Mucosa of descending colon (tissue), 3 donors: ENCODE results near the gene CNTN4. TPM values are rescaled to one million over a fixed set of nuclear protein-coding genes. Genes with fewer than 3 reads are reported as not detected.

ENCODE experiments used
- ATAC-seq: fragments of 200-7000 bp; cut with Tn5 transposase; one replicate; pipeline ENCODE4 v1.9.1; 2020; ENCODE audit warnings: mild to moderate bottlenecking, moderate library complexity
- DNase-seq, 3 donors: peaks; one replicate each; pipeline ENCODE4 v3.0.0-alpha.2; 2020
- H3K36me3 ChIP-seq: fragments of 200-600 bp; one replicate; pipeline ENCODE4 v1.8.0; 2021; ENCODE audit warnings: low read depth, mild to moderate bottlenecking
- H3K4me1 ChIP-seq: fragments of 200-600 bp; one replicate; pipeline ENCODE4 v1.8.0; 2021; ENCODE audit warnings: low read depth, mild to moderate bottlenecking
- H3K4me3 ChIP-seq: fragments of 200-600 bp; one replicate; pipeline ENCODE4 v1.8.0; 2021; ENCODE audit warnings: mild to moderate bottlenecking
- H3K9me3 ChIP-seq: fragments of 200-600 bp; one replicate; pipeline ENCODE4 v1.8.0; 2021; ENCODE audit warnings: mild to moderate bottlenecking
- CTCF ChIP-seq: fragments of 200-600 bp; IDR thresholded peaks from one replicate; pipeline ENCODE4 v1.8.0; 2022; ENCODE audit warnings: antibody characterized with exemption, mild to moderate bottlenecking
- intact Hi-C, 2 donors: fragments of 100-400 bp; cut with DNase I in 1 of 2; cut with micrococcal nuclease in 1 of 2; formaldehyde crosslinking; loops; one replicate each; pipeline versions ENCODE4 v1.11.0 to v1.11.1; 2022; cut with DNase I, micrococcal nuclease
- total RNA-seq, 3 donors: library from RNA; stranded (reverse); fragmentation: NEBNext Ultra II Directional in 2 of 3; extraction: Animal tissue kit (Norgen Biotek cat#: 25700) in 2 of 3; gene quantifications; one replicate each; pipeline versions ENCODE4 v1.2.1 to v1.2.4, GENCODE V29; 2021 to 2023
- donor health status: DM: no; HTN: no; CAD: no; lungs with moderate emphysema.
- donor health status: DM: no; HTN: no; CAD: no.
- donor health status: DM: no; HTN: yes; CAD: no.

CNTN4 gene
- total RNA-seq, 3 donors from 2014 or later: 7.8 to 41.1 (median 13.4) TPM

DNA sequence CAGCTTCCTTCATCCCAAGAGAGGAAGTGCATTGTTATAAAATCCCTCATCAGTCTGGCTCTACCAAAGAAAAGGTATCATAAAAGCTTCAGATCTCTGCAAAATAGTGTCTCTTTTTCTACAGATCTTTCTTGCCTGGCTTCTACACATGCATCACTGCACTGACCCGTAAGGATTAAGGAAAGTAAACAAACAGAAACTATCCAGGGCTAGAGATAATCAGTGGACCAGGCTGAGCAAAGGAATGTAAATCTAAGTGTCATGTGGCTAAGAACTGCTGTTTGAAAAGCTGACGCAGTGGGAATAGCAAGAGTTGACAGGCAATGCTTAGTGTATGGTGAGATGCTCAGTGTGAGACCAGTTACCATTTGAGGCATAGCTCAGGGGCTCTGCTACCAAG, 671.8 kb downstream of the CNTN4 start:
- Histone ChIP-seq H3K4me3 (no peak overlapping the region), H3K9me3 (no peaks in the 10 kb centered on the region), H3K4me1 (no peaks in the 10 kb centered on the region), H3K36me3 (no peaks in the 10 kb centered on the region)
- no peak for TF ChIP-seq CTCF
- intact Hi-C loops: no loop called here
- no peak for ATAC-seq
- no peak for DNase-seq

GRCh38 chr3:2771193-2771592, 672.5 kb downstream of the CNTN4 start:
- TF ChIP-seq CTCF: no peak

DNA sequence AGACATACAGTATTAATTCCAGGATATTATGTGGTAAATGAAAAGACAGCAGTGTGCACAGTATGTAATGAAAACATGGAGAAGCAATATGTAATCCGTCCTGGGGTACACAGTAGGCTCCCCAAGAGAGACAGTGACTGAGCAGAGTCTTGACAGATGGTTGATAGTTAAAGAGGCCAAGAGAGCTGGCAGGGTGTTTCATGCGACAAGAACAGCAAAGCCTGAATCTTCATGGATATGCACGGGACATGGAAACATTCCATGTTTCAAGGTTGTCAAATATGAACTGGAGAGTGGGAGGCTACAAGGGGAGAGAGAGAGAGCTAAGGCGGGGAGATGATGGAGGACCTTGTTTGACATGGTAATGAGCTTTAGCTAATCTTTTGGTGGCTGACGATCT, 673.1 kb downstream of the CNTN4 start:
- no peak for TF ChIP-seq CTCF
- no peak overlapping the region for H3K4me3 ChIP-seq
- no peak for ATAC-seq

More at GRCh38 chr3:2771193-2771592, 672.5 kb downstream of the CNTN4 start:
- Histone ChIP-seq H3K36me3 (no peaks in the 10 kb centered on the region), H3K4me1 (no peaks in the 10 kb centered on the region), H3K4me3 (no peak overlapping the region), H3K9me3 (no peaks in the 10 kb centered on the region)
- DNase-seq: no peak
- intact Hi-C loops: no loop called here
- ATAC-seq: no peak

GRCh38 chr3:2772803-2773202, 674.1 kb downstream of the CNTN4 start:
- intact Hi-C loops: no loop called here
- Histone ChIP-seq H3K4me1 (no peaks in the 10 kb centered on the region), H3K4me3 (no peak overlapping the region), H3K9me3 (no peaks in the 10 kb centered on the region), H3K36me3 (no peaks in the 10 kb centered on the region)
- no peak for DNase-seq
- no peak for TF ChIP-seq CTCF
- no peak for ATAC-seq

More for the DNA sequence above, 673.1 kb downstream of the CNTN4 start:
- Histone ChIP-seq H3K4me1 (no peaks in the 10 kb centered on the region), H3K36me3 (no peaks in the 10 kb centered on the region), H3K9me3 (no peaks in the 10 kb centered on the region)
- intact Hi-C loops: no loop called here
- DNase-seq: no peak

GRCh38 chr3:2774481-2775249, 676.0 kb downstream of the CNTN4 start:
- H3K9me3 ChIP-seq: no peaks in the 10 kb centered on the region
- TF ChIP-seq CTCF: no peak
- ATAC-seq (no peak), DNase-seq (no peak)
- no peak overlapping the region for H3K4me3 ChIP-seq
- intact Hi-C loops: no loop called here
- H3K4me1 ChIP-seq: no peaks in the 10 kb centered on the region
- H3K36me3 ChIP-seq: no peaks in the 10 kb centered on the region
